HG03175 (cell line): Measurements from ENCODE around the gene ITGAD.
A peak's percentile ranks its signal among the peaks of the same experiment; 100 is the strongest.

ENCODE experiments used
- ATAC-seq: cut with Tn5 transposase; IDR thresholded peaks from one replicate; pipeline ENCODE4 v1.9.1; 2021; ENCODE audit warnings: mild to moderate bottlenecking, moderate library complexity; ENCODE audit not compliant: unreplicated experiment

ITGAD gene

DNA sequence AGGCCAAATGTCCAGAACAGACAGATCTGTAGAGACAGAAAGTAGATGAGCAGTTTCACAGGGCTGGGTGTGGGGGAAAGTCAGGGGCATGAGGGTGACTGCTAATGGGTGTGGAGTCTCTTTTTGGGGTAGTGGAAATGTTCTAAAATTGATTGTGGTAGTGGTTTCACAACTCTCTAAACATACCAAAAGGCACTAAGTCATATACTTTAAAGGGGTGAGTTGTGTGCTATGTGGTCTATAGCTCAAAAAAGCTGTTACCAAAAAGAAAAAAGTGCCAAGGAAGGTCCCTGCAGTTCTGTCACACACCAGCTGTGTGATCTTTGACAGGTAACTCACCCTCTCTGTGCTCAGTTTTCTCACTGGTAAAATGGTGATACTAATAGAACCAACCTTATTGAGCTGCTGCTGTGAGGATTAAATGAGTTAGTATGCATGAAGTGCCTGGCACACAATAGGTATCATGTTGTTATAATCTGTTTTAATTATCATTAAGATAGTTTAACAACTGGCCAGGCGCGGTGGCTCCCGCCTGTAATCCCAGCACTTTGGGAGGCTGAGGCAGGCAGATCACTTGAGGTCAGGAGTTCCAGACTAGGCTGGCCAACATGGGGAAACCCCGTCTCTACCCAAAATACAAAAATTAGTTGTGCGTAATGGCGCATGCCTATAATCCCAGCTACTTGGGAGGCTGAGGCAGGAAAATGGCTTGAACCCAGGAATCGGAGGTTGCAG is 27.8 kb upstream of the ITGAD start:
- peak; percentile 67 for ATAC-seq

GRCh38 chr16:31367853-31368252 is 25.3 kb upstream of the ITGAD start:
- no peak for ATAC-seq

DNA sequence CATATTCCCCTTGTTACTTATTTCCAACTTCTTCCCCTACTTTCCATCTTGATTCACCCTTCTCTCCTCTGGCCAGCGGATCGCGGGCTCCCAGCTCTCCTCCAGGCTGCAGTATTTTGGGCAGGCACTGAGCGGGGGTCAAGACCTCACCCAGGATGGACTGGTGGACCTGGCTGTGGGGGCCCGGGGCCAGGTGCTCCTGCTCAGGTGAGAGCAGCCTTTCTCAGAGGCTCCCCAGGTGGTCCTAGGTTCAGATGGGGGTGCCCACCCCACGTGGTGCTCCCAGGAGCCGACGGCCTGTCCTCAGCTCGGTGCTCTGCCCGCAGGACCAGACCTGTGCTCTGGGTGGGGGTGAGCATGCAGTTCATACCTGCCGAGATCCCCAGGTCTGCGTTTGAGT is 22.1 kb upstream of the ITGAD start:
- ATAC-seq, result no peak

GRCh38 chr16:31371619-31372484 is 21.3 kb upstream of the ITGAD start:
- no peak for ATAC-seq

- ATAC-seq, result no peak
These were observed 19.9 kb upstream of the ITGAD start for GRCh38 chr16:31373235-31373634.

GRCh38 chr16:31375231-31375630 is 17.9 kb upstream of the ITGAD start:
- no peak for ATAC-seq

DNA sequence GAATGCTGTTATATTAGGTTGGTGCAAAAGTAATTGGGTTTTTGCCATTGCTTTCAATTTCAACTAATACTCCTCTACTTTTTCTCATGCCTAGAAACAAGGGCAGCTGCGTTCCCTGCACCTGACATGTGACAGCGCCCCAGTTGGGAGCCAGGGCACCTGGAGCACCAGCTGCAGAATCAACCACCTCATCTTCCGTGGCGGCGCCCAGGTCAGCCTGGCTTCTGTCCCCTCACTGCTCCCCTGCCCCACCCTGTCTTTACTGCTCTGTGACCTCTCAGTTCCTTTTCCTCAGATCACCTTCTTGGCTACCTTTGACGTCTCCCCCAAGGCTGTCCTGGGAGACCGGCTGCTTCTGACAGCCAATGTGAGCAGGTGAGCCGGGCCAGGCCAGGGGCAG is 16.4 kb upstream of the ITGAD start:
- ATAC-seq, result no peak

DNA sequence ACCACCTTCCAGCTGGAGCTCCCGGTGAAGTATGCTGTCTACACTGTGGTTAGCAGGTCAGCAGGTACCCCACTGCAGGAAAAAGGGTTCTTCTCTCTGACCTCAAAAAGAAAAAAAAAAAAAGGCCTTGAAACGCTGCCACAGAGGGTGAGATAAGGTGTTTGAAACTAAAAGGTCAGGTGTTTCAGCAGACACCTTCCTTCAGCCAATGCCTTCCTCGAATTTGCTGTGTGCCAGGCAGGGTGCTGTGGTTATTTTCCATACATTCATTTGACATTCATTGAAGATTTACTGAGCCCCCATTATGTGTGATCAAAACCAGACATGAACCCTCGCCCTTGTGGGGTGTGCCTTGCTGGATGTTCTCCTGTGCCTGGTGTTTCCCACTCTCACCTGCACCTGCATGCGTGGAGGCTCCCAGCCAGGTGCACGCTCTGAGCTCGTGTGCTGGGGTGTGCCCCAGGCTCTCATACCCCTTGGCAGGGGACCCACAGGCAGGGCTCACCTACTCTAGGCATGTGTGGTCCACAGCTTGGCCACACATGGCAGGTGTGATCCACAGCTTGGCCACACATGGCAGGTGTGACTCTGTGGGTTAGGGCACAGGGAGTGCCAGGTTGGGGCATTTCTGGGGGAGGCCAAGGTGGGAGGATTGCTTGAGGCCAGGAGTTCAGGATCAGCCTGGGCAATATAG is 15.8 kb upstream of the ITGAD start:
- no peak for ATAC-seq

- no peak for ATAC-seq
These were observed 12.9 kb upstream of the ITGAD start for GRCh38 chr16:31380201-31380600.

GRCh38 chr16:31382485-31383161 is 10.5 kb upstream of the ITGAD start:
- peak; percentile 42 for ATAC-seq

DNA sequence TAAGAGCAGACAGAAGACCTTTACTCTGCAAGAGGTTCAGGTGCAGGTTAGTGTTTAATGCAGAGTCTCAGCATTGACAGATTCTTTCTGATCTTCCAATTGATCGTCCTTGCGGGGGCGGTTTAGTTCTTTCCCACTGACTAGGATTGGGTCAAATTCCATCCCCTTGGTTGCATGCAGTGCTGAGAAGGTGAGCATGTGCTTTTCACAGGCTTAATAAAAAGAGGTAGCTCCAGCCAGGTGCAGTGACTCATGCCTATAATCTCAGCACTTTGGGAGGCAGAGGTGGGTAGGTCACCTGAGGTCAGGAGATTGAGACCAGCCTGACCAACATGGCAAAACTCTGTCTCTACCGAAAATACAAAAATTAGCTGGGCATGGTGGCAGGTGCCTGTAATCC is 7.5 kb upstream of the ITGAD start:
- ATAC-seq, result no peak

GRCh38 chr16:31386157-31386984 is 6.8 kb upstream of the ITGAD start:
- peak; percentile 81 for ATAC-seq

DNA sequence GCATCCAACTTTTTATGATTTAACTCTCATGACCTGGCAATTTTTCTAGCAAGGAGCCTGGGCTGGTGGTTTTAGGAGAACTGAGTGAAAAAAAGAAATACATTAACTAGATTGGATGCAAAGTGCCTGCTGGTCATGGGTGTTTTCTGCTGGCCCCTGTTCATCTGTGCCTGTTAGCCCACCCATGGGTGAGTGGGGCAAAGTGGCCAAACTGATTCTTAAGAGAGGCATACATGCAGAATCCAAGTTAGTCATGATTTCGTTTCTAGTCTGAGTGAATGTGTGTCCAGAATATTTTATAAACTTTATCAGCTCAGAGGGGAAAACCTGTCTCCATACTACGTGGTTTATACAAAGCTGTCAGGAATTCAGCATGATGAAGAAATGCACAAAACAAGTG is 4.6 kb upstream of the ITGAD start:
- no peak for ATAC-seq

GRCh38 chr16:31390504-31391041 is 2.6 kb upstream of the ITGAD start:
- ATAC-seq, result no peak

DNA sequence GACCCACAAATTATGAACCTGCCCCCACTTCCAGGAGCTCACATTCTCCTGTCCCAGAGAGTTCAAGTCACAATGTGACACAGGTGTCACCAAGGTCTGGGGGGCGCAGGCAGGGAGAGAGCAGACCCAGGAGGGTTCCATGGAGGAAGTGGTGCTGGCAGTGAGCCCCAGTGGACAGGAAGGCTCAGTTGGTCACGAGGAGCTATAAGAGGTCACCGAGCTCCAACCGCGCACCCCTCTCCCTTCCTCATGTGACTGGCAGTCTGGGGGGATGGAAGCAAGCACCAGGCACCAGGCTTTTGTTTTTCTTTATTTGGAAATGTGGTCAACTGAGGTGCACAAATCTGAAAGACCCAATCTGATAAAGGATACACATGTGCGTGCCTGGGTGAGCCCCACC is 2.5 kb downstream of the ITGAD start:
- ATAC-seq, result no peak

DNA sequence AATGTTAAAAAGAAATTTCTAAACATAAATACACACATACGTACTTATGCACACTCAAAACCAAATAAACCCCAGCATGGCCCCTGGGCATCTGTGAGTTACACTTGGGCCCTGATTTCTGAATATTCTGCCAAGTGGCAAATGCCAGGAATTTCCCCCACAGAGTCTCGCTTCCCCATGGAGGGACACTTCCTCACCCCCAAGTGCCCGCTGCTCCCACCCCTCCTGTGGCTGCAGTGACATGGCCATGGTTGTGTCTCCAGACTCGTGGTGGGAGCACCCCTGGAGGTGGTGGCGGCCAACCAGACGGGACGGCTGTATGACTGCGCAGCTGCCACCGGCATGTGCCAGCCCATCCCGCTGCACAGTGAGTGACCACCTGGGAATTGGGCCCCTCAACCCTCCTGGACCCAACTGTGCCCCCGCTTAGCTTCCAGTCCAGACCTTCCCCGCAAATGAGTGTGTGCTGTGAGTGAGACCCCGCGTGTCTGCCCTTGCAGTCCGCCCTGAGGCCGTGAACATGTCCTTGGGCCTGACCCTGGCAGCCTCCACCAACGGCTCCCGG is 4.0 kb downstream of the ITGAD start:
- no peak for ATAC-seq

DNA sequence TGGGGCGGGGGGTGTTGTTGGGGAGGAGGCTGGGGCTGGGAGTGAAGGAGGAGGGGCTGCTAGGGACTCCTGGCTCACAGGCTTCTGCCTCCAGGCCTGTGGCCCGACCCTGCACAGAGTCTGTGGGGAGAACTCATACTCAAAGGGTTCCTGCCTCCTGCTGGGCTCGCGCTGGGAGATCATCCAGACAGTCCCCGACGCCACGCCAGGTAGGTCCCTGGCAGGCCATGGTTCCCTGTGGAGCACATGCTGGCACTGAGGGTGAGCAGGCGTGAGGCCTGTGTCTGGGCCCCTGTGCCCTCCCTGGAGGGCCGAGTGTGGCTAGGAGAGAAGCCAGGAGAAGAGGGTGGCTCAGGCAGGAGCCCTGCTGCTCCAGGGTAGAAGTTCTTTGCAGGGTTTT is 4.6 kb downstream of the ITGAD start:
- ATAC-seq, result no peak

DNA sequence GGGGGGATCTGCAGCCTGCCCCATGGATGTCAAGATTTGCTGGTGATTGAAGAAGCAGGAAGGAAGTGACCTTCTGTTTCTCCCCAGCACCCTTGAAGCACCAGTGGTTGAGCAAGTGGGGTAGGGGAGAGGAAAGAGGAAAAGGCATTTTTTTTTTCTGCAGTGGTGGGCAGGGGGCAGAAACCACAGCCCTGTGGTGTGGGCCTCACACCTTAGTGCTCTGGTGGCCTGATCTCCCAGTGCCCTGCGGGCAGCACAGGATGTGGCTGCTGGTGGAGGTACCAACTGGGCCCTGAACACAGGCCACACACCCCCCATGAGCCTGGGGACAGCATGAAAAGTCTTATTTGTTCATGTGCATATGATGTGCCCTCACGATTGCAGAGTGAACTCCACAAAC is 7.1 kb downstream of the ITGAD start:
- ATAC-seq, result no peak

DNA sequence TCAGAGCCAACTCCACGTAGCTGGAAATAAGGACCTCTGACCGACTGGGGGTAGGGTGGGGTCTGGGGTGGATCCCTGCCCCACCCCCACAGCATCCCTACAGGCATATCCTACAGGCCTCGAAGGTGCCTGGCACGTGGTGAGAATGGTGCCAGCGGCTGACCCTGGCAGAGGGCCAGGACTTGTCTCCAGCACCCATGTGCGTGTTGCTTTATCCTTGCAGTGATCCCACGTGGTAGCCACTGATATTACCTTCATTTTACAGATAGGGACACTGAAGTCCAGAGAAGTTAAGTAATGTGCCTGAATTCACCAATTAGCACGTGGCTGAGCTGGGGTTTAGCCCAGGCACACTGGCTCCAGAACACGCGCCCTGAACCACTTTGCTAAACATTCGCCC is 8.3 kb downstream of the ITGAD start:
- no peak for ATAC-seq

DNA sequence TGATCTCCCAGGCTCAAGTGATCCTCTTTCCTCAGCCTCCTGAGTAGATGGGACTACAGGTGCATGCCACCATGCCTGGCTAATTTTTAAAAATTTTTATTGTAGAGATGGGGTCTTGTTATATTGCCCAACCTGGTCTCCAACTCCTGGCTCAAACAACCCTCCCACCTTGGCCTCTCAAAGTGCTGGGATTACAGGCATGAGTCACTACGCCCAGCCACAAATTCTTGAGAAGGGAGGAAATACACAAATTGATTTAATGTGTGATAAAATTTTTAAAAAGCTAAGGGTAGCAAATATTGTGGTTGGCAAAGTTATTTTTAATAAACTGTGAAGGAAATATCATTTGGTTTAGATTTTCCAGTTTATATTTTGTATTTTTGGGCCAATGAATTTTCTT is 9.6 kb downstream of the ITGAD start:
- no peak for ATAC-seq
